DOHH2 (cell line): ENCODE results near the gene FOXG1.

Experiments
- CTCF ChIP-seq: fragments of 200-600 bp; sonication (generic); IDR thresholded peaks from one replicate; pipeline ENCODE4 v1.5.1; 2014; ENCODE audit warnings: antibody characterized with exemption, mild to moderate bottlenecking, low read depth, low read length; ENCODE audit not compliant: poor library complexity, severe bottlenecking
- EZH2phosphoT487 ChIP-seq: fragments of 200-600 bp; sonication (generic); IDR thresholded peaks from 2 replicates; pipeline ENCODE4 v1.6.1; 2017; ENCODE audit warnings: borderline replicate concordance, mild to moderate bottlenecking, antibody characterized with exemption, low read length, moderate library complexity, mixed read lengths

- TF ChIP-seq CTCF (no peak), EZH2phosphoT487 (no peak)
These were observed 654 bp downstream of the FOXG1 start for GRCh38 chr14:28767030-28767852.
